ENCODE data around the gene POLK.
"Not testable (repeated sequence)": the region's sequence is repeated elsewhere in the genome, so short reads cannot be mapped to it uniquely, and the experiment has no call there.

The POLK gene

DNA sequence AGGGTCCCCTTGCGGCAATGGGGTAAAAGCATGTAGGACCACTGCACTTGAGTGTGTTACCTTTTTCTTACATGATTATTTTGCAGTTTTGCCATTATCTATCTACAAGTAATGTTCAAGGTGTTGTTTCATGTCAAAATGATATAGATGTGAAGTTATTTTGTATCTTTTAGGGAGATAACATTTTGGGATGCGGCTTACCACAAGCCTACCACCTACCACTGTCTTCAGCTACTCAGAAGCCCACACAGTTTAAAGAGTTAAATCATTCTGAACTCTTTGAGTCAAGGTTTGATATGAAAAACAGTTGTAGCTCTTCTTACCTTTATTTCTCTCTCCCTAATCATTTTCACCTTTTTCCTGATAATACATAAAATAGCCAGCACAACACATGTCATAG, 20.1 kb upstream of the POLK start:
- no peak overlapping the region for H3K4me3 ChIP-seq (ENCODE audit: low read depth, low read length)
- TF ChIP-seq, protein P1, sequence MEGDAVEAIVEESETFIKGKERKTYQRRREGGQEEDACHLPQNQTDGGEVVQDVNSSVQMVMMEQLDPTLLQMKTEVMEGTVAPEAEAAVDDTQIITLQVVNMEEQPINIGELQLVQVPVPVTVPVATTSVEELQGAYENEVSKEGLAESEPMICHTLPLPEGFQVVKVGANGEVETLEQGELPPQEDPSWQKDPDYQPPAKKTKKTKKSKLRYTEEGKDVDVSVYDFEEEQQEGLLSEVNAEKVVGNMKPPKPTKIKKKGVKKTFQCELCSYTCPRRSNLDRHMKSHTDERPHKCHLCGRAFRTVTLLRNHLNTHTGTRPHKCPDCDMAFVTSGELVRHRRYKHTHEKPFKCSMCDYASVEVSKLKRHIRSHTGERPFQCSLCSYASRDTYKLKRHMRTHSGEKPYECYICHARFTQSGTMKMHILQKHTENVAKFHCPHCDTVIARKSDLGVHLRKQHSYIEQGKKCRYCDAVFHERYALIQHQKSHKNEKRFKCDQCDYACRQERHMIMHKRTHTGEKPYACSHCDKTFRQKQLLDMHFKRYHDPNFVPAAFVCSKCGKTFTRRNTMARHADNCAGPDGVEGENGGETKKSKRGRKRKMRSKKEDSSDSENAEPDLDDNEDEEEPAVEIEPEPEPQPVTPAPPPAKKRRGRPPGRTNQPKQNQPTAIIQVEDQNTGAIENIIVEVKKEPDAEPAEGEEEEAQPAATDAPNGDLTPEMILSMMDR (IDR thresholded peaks at IDR 0.05; ENCODE audit: insufficient read depth, low read depth, low read length, missing control alignments): no peak
- no peak for DNase-seq (ENCODE audit: low read depth)

DNA sequence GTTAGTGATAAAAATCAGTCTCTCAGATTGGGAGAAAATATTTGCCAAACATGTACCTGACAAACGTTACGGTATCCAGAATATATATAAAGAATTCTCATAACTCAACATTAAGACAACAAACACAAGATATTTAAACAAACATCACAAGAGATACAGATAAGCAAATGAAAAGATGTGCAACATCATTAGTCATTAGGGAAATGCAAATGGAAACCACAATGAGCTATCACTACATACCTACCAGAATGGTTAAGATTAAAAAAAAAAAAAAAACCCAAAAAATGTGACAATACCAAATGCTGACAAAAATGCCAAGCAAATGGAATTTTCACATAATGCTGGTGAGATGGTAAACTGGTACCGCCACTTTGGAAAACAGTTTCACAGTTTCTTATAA, 15.7 kb upstream of the POLK start:
- TF ChIP-seq, protein P1 (IDR thresholded peaks at IDR 0.05; ENCODE audit: insufficient read depth, low read depth, low read length, missing control alignments): no peak
- H3K4me3 ChIP-seq (ENCODE audit: low read depth, low read length): no peak overlapping the region
- DNase-seq (ENCODE audit: low read depth): no peak

DNA sequence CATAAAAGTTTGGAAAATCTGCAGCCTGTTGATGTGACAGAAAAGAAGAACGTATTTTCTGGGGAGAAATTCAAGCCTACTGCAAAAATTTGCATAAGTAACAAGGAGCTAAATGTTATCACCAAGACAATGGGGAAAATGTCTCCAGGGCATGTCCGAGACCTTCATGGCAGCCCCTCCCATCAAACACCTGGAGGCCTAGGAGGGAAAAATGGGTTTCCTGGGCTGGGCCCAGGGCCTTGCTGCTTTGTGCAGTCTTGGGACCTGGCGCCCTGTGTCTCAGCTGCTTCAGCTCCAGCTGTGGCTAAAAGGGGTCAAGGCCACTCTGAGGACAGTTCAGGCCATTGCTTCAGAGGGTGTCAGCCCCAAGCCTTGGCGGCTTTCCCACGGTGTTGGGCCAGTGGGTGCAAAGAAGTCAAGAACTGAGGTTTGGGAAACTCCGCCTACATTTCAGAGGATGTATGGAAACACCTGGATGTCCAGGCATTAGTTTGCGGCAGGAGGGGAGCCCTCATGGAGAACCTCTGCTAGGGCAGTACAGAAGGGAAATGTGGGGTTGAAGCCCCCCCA, 13.4 kb upstream of the POLK start:
- DNase-seq (ENCODE audit: low read depth): no peak
- TF ChIP-seq, protein P1 (IDR thresholded peaks at IDR 0.05; ENCODE audit: insufficient read depth, low read depth, low read length, missing control alignments): no peak
- no peak overlapping the region for H3K4me3 ChIP-seq (ENCODE audit: low read depth, low read length)

DNA sequence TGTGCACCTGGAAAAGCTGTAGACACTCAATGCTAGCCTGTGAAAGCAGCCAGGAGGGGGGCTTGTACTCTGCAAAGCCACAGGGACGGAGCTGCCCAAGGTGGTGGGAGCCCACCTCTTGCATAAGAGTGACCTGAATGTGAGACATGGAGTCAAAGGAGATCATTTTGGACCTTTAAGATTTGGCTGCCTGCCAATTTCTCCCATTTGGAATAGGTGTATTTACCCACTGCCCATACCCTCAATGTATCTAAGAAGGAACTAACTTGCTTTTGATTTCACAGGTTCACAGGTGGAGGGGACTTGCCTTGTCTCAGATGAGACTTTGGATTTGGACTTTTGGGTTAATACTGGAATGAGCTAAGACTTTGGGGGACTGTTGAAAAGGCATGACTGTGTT, 12.8 kb upstream of the POLK start:
- not testable (repeated sequence) for DNase-seq (ENCODE audit: low read depth); H3K4me3 ChIP-seq (ENCODE audit: low read depth, low read length)

- DNase-seq (ENCODE audit: low read depth): not testable (repeated sequence)
These were observed 6.6 kb upstream of the POLK start for GRCh38 chr5:75505112-75505511.

GRCh38 chr5:75507841-75508240, 3.9 kb upstream of the POLK start:
- no peak for DNase-seq (ENCODE audit: low read depth)
- TF ChIP-seq, protein P1 (IDR thresholded peaks at IDR 0.05; ENCODE audit: insufficient read depth, low read depth, low read length, missing control alignments): no peak
- no peak overlapping the region for H3K4me3 ChIP-seq (ENCODE audit: low read depth, low read length)

More at GRCh38 chr5:75505112-75505511, 6.6 kb upstream of the POLK start:
- H3K4me3 ChIP-seq (ENCODE audit: low read depth, low read length): not testable (repeated sequence)

GRCh38 chr5:75509546-75509945, 2.1 kb upstream of the POLK start:
- TF ChIP-seq, protein P1 (IDR thresholded peaks at IDR 0.05; ENCODE audit: insufficient read depth, low read depth, low read length, missing control alignments): no peak
- H3K4me3 ChIP-seq (ENCODE audit: low read depth, low read length): peak overlapping the region; percentile 95
- peak; percentile 21 for DNase-seq (ENCODE audit: low read depth)

DNA sequence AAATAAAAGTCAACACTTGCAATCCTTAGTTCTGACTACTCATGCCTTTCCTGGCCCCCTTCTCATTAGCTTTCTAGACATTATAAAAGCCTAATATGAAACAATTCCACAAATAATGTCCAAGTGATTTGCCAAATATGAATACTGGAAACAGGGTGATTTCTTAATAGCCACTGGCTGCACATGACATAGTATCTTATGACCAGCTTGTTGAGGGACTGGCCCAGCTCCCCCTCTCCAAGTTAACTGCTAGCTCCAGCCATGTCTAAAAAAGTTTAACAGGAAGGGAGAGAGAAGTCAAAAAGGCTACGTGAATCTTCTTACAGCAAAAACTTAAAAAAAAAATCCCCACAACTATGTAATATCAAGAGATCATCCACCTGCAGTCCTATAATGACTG, 1.7 kb upstream of the POLK start:
- TF ChIP-seq, protein P1 (IDR thresholded peaks at IDR 0.05; ENCODE audit: insufficient read depth, low read depth, low read length, missing control alignments): no peak
- peak; percentile 45 for DNase-seq (ENCODE audit: low read depth)
- peak overlapping the region; percentile 95 for H3K4me3 ChIP-seq (ENCODE audit: low read depth, low read length)

Measured in GM12865 (cell line).